GM18511 (cell line): Measurements from ENCODE around the gene ZNF524.

Experiments used
- ATAC-seq: cut with Tn5 transposase; IDR thresholded peaks from one replicate; pipeline ENCODE4 v1.9.1; 2021; ENCODE audit warnings: mild to moderate bottlenecking, moderate library complexity; ENCODE audit not compliant: unreplicated experiment

Gene ZNF524

GRCh38 chr19:55641426-55642152 is 41.5 kb downstream of the ZNF524 start:
- no peak for ATAC-seq

- ATAC-seq: no peak
Observed at GRCh38 chr19:55642153-55643002, 42.3 kb downstream of the ZNF524 start.

GRCh38 chr19:55643003-55643886 is 43.2 kb downstream of the ZNF524 start, which contains the start of gene ZNF581:
ZNF581 (plus strand) TSS chr19:55643649; CDS start chr19:55644572, 923 bp downstream.
- ATAC-seq: peak; percentile 31

- ATAC-seq: no peak
Observed at GRCh38 chr19:55643887-55644176, 43.7 kb downstream of the ZNF524 start.

- no peak for ATAC-seq
Observed at GRCh38 chr19:55644191-55644833, 44.2 kb downstream of the ZNF524 start.

- no peak for ATAC-seq
Observed at GRCh38 chr19:55644842-55645511, 44.9 kb downstream of the ZNF524 start.

GRCh38 chr19:55645512-55645881 is 45.4 kb downstream of the ZNF524 start:
- ATAC-seq: no peak

- no peak for ATAC-seq
Observed at GRCh38 chr19:55646889-55647731, 47.0 kb downstream of the ZNF524 start.

GRCh38 chr19:55647732-55648584 is 47.9 kb downstream of the ZNF524 start, which contains the start of gene CCDC106:
CCDC106 (plus strand) TSS chr19:55648212; CDS start chr19:55649047, 835 bp downstream.
- ATAC-seq: no peak

GRCh38 chr19:55648585-55649267 is 48.6 kb downstream of the ZNF524 start:
- no peak for ATAC-seq

GRCh38 chr19:55649268-55650125 is 49.4 kb downstream of the ZNF524 start:
- no peak for ATAC-seq

- ATAC-seq: no peak
Observed at GRCh38 chr19:55650126-55650557, 50.1 kb downstream of the ZNF524 start.

- ATAC-seq: no peak
Observed at GRCh38 chr19:55650602-55651230, 50.6 kb downstream of the ZNF524 start.

GRCh38 chr19:55651236-55651635 is 51.1 kb downstream of the ZNF524 start:
- no peak for ATAC-seq

GRCh38 chr19:55652311-55653128 is 52.4 kb downstream of the ZNF524 start:
- ATAC-seq: no peak
